HEK293 (cell line): ENCODE data around the gene CDC42SE2.
A peak's percentile ranks its signal among the peaks of the same experiment; 100 is the strongest.

Experiments
- CTCF ChIA-PET: fragments of 350-600 bp; formaldehyde crosslinking; extraction: SDS; loops from one replicate; lab custom pipeline; 2021; ENCODE audit warnings: antibody characterized with exemption; lab: Yijun Ruan, JAX
- POLR2A ChIA-PET: fragments of 300-600 bp; formaldehyde crosslinking; extraction: SDS; loops from one replicate; lab custom pipeline; 2020; ENCODE audit warnings: antibody characterized with exemption, inconsistent platforms; lab: Yijun Ruan, JAX
- H3K27ac ChIP-seq: fragments of 200-500 bp; sonication (Bioruptor generic); 2 replicates; pipeline ENCODE4 v1.5.1; 2014; ENCODE audit warnings: low read depth, low read length, control low read depth, inconsistent platforms; ENCODE audit errors: extremely low read depth
- H3K36me3 ChIP-seq, 2 experiments: fragments of 200-500 bp in 1 of 2; sonication (Bioruptor generic) in 1 of 2; 1 replicate in 1 of 2; 2 replicates in 1 of 2; pipeline ENCODE4 v1.5.1; 2014 to 2017; ENCODE audit warnings: inconsistent platforms in 2 of 2, low read length in 2 of 2; ENCODE audit not compliant: control insufficient read depth in 2 of 2, insufficient read depth in 1 of 2
- H3K4me1 ChIP-seq: fragments of 200-500 bp; sonication (Bioruptor generic); 2 replicates; pipeline ENCODE4 v1.5.1; 2014; ENCODE audit warnings: mild to moderate bottlenecking, low read length, inconsistent platforms; ENCODE audit not compliant: control insufficient read depth, insufficient read depth
- H3K4me3 ChIP-seq: 2 replicates; pipeline ENCODE4 v1.5.1; 2011; ENCODE audit warnings: low read depth, mild to moderate bottlenecking, control low read depth, low read length, moderate library complexity
- H3K9me3 ChIP-seq: fragments of 200-500 bp; sonication (Bioruptor generic); 2 replicates; pipeline ENCODE4 v1.5.1; 2014; ENCODE audit warnings: low read depth, low read length, inconsistent platforms; ENCODE audit not compliant: control insufficient read depth, insufficient read depth
- GLIS1 ChIP-seq: fragments of 450-650 bp; formaldehyde crosslinking; IDR thresholded peaks from 2 replicates; pipeline ENCODE4 v1.5.1; 2016; ENCODE audit warnings: missing biosample characterization, missing genetic modification characterization
- GLIS2 ChIP-seq: fragments of 450-650 bp; formaldehyde crosslinking; IDR thresholded peaks from 2 replicates; pipeline ENCODE4 v1.5.1; 2016; ENCODE audit warnings: missing biosample characterization, missing genetic modification characterization
- KLF9 ChIP-seq: fragments of 450-650 bp; formaldehyde crosslinking; IDR thresholded peaks from 2 replicates; pipeline ENCODE4 v1.5.1; 2016; ENCODE audit warnings: missing biosample characterization, missing genetic modification characterization, low read depth
- OVOL3 ChIP-seq: fragments of 450-650 bp; formaldehyde crosslinking; IDR thresholded peaks from 2 replicates; pipeline ENCODE4 v1.5.1; 2016; ENCODE audit warnings: missing biosample characterization, missing genetic modification characterization
- PRDM1 ChIP-seq: fragments of 450-650 bp; formaldehyde crosslinking; IDR thresholded peaks from 2 replicates; pipeline ENCODE4; 2016; ENCODE audit warnings: missing biosample characterization, missing genetic modification characterization
- ZBTB48 ChIP-seq: fragments of 450-650 bp; formaldehyde crosslinking; IDR thresholded peaks from 2 replicates; pipeline ENCODE4 v1.5.1; 2016; ENCODE audit warnings: missing biosample characterization, missing genetic modification characterization
- ZBTB8A ChIP-seq: fragments of 450-650 bp; formaldehyde crosslinking; IDR thresholded peaks from 2 replicates; pipeline ENCODE4 v1.5.1; 2016; ENCODE audit warnings: missing biosample characterization, missing genetic modification characterization
- ZFHX2 ChIP-seq: fragments of 450-650 bp; formaldehyde crosslinking; conservative IDR thresholded peaks from 2 replicates; pipeline ENCODE4 v1.5.1; 2016; ENCODE audit warnings: missing biosample characterization, missing genetic modification characterization
- ZFP41 ChIP-seq: fragments of 450-650 bp; formaldehyde crosslinking; IDR thresholded peaks from 2 replicates; pipeline ENCODE4 v1.5.1; 2016; ENCODE audit warnings: missing biosample characterization, missing genetic modification characterization, borderline replicate concordance
- ZIC2 ChIP-seq: fragments of 450-650 bp; formaldehyde crosslinking; IDR thresholded peaks from 2 replicates; pipeline ENCODE4 v1.5.1; 2016; ENCODE audit warnings: missing biosample characterization, missing genetic modification characterization
- ZNF157 ChIP-seq: fragments of 450-650 bp; formaldehyde crosslinking; IDR thresholded peaks from 2 replicates; pipeline ENCODE4 v1.5.1; 2016; ENCODE audit warnings: missing biosample characterization, missing genetic modification characterization
- ZNF292 ChIP-seq: fragments of 450-650 bp; formaldehyde crosslinking; IDR thresholded peaks from 2 replicates; pipeline ENCODE4 v1.5.1; 2016; ENCODE audit warnings: low read depth, missing biosample characterization, missing genetic modification characterization, borderline replicate concordance
- ZNF311 ChIP-seq: fragments of 450-650 bp; formaldehyde crosslinking; IDR thresholded peaks from 2 replicates; pipeline ENCODE4 v1.5.1; 2017; ENCODE audit warnings: missing biosample characterization, missing genetic modification characterization, borderline replicate concordance
- ZNF404 ChIP-seq: fragments of 450-650 bp; formaldehyde crosslinking; IDR thresholded peaks from 2 replicates; pipeline ENCODE4 v1.5.1; 2017; ENCODE audit warnings: missing biosample characterization, missing genetic modification characterization
- ZNF416 ChIP-seq: fragments of 450-650 bp; formaldehyde crosslinking; IDR thresholded peaks from 2 replicates; pipeline ENCODE4 v1.5.1; 2016; ENCODE audit warnings: missing biosample characterization, missing genetic modification characterization
- ZNF501 ChIP-seq: fragments of 450-650 bp; formaldehyde crosslinking; IDR thresholded peaks from 2 replicates; pipeline ENCODE4 v1.5.1; 2016; ENCODE audit warnings: missing biosample characterization, missing genetic modification characterization
- ZNF510 ChIP-seq: fragments of 450-650 bp; formaldehyde crosslinking; IDR thresholded peaks from 2 replicates; pipeline ENCODE4 v1.5.1; 2018; ENCODE audit warnings: mild to moderate bottlenecking, missing genetic modification characterization, missing biosample characterization; ENCODE audit not compliant: insufficient replicate concordance
- ZNF658 ChIP-seq: fragments of 450-650 bp; formaldehyde crosslinking; IDR thresholded peaks from 2 replicates; pipeline ENCODE4; 2016; ENCODE audit warnings: missing biosample characterization, missing genetic modification characterization
- ZSCAN16 ChIP-seq: fragments of 450-650 bp; formaldehyde crosslinking; IDR thresholded peaks from 2 replicates; pipeline ENCODE4 v1.5.1; 2016; ENCODE audit warnings: missing biosample characterization, missing genetic modification characterization
- TF ChIP-seq, protein P1 (sequence below): fragments of 450-650 bp; formaldehyde crosslinking; IDR thresholded peaks from 2 replicates; pipeline ENCODE4 v1.5.1; 2016; ENCODE audit warnings: missing biosample characterization, missing genetic modification characterization, borderline replicate concordance
- TF ChIP-seq, protein P2 (sequence below): fragments of 450-650 bp; formaldehyde crosslinking; IDR thresholded peaks from 2 replicates; pipeline ENCODE4 v1.5.1; 2017; ENCODE audit warnings: missing biosample characterization, missing genetic modification characterization
- TF ChIP-seq, protein P3 (sequence below): fragments of 450-650 bp; formaldehyde crosslinking; IDR thresholded peaks from 2 replicates; pipeline ENCODE4 v1.5.1; 2017; ENCODE audit warnings: missing biosample characterization, mild to moderate bottlenecking, missing genetic modification characterization, moderate library complexity
- TF ChIP-seq, protein P4 (sequence below): fragments of 450-650 bp; formaldehyde crosslinking; IDR thresholded peaks from 2 replicates; pipeline ENCODE4 v1.5.1; 2017; ENCODE audit warnings: missing biosample characterization, missing genetic modification characterization

CDC42SE2 gene

DNA sequence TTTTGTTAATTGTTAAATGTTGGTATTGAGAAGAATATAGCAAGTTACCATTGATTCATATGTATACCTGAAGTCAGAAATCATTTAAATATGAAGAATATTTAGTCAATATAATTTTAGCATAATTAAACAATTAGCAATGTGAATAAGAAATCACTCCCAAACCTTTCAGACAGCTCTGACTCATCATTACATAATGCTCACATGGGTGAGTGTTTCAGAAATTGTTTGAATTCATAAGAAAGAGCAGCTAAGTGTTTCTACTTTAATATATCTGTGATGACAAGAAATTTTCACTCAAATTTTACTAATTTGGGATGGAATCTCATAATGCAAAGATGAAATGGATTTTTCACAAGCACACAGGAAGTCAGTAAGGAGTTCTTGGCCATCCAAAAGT is 42.0 kb upstream of the CDC42SE2 start (continued):
- TF ChIP-seq ZNF658: no peak
- no peak for TF ChIP-seq OVOL3 (tag by site-specific recombination)
- TF ChIP-seq, protein P1, sequence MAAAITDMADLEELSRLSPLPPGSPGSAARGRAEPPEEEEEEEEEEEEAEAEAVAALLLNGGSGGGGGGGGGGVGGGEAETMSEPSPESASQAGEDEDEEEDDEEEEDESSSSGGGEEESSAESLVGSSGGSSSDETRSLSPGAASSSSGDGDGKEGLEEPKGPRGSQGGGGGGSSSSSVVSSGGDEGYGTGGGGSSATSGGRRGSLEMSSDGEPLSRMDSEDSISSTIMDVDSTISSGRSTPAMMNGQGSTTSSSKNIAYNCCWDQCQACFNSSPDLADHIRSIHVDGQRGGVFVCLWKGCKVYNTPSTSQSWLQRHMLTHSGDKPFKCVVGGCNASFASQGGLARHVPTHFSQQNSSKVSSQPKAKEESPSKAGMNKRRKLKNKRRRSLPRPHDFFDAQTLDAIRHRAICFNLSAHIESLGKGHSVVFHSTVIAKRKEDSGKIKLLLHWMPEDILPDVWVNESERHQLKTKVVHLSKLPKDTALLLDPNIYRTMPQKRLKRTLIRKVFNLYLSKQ (tag by site-specific recombination): no peak

DNA sequence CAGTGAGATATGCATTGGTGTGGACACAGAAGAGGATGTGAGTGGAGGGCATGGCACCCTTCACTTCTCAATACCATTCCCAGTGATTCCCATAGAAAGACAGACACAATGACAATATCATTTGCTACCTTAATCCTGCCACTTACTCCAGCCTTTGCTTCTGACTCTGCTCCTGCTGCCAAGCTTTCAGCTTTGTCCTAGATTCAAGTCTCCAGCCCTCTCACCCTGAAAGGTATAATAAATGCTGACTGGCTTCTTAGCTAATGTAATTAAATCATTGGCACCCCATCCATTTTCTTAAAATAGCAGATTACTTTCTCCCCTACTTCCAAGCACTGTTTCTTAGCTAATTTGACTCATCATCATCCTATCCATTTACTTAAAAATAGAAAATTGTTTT is 41.1 kb upstream of the CDC42SE2 start:
- TF ChIP-seq ZIC2 (tag by site-specific recombination): no peak
- no peak for TF ChIP-seq ZBTB48 (tag by site-specific recombination)
- TF ChIP-seq PRDM1 (tag by site-specific recombination): peak; percentile 65
- TF ChIP-seq, protein P2, sequence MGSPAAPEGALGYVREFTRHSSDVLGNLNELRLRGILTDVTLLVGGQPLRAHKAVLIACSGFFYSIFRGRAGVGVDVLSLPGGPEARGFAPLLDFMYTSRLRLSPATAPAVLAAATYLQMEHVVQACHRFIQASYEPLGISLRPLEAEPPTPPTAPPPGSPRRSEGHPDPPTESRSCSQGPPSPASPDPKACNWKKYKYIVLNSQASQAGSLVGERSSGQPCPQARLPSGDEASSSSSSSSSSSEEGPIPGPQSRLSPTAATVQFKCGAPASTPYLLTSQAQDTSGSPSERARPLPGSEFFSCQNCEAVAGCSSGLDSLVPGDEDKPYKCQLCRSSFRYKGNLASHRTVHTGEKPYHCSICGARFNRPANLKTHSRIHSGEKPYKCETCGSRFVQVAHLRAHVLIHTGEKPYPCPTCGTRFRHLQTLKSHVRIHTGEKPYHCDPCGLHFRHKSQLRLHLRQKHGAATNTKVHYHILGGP (tag by site-specific recombination): no peak
- CTCF ChIA-PET: no interaction called here
- H3K36me3 ChIP-seq: no peaks in the 10 kb centered on the region

DNA sequence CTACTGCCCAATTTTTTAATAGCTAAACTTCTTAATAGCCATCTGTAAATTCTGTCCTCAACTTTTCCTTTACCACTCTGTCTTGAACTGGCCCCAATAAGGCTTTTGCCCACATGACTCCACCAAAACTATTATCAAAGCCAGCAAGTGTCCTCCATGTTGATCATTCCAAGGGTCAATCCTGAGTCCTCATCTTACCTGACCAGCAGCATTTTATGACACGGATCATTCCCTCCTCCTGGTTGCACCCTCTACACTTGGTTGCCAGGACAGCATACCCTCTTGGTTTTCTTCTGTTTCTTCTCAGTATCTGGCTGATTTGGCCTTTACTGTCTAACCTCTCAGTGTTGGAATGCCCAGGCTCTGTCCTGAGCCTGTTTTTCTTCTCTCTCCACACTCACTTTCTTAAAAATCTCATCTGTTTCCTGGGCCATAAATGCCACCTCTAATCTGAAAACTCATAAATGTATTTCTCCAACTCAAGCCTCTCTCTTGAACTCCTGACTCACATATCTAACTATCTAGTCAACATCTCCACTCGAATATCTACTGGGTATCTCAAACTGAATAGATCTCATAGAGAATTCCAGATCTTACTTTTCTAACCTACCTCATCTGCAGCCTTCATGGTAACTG is 40.0 kb upstream of the CDC42SE2 start:
- Histone ChIP-seq H3K4me3 (no peak overlapping the region), H3K9me3 (no peaks in the 10 kb centered on the region), H3K4me1 (no peaks in the 10 kb centered on the region), H3K27ac (no peak overlapping the region), H3K36me3 (no peaks in the 10 kb centered on the region)
- TF ChIP-seq ZNF501 (no peak), ZNF404 (no peak), ZFP41 (no peak), GLIS2 (no peak), KLF9 (tag by site-specific recombination) (no peak), ZBTB8A (tag by site-specific recombination) (no peak), ZNF311 (tag by site-specific recombination) (no peak), GLIS1 (tag by site-specific recombination) (no peak), ZNF157 (no peak), ZNF292 (tag by site-specific recombination) (no peak), ZNF416 (tag by site-specific recombination) (no peak), ZNF510 (tag by site-specific recombination) (no peak), ZSCAN16 (no peak), ZFHX2 (tag by site-specific recombination) (no peak)
- TF ChIP-seq, protein P3, sequence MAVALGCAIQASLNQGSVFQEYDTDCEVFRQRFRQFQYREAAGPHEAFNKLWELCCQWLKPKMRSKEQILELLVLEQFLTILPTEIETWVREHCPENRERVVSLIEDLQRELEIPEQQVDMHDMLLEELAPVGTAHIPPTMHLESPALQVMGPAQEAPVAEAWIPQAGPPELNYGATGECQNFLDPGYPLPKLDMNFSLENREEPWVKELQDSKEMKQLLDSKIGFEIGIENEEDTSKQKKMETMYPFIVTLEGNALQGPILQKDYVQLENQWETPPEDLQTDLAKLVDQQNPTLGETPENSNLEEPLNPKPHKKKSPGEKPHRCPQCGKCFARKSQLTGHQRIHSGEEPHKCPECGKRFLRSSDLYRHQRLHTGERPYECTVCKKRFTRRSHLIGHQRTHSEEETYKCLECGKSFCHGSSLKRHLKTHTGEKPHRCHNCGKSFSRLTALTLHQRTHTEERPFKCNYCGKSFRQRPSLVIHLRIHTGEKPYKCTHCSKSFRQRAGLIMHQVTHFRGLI (tag by site-specific recombination): no peak
- TF ChIP-seq, protein P2 (tag by site-specific recombination): no peak
- TF ChIP-seq, protein P4, sequence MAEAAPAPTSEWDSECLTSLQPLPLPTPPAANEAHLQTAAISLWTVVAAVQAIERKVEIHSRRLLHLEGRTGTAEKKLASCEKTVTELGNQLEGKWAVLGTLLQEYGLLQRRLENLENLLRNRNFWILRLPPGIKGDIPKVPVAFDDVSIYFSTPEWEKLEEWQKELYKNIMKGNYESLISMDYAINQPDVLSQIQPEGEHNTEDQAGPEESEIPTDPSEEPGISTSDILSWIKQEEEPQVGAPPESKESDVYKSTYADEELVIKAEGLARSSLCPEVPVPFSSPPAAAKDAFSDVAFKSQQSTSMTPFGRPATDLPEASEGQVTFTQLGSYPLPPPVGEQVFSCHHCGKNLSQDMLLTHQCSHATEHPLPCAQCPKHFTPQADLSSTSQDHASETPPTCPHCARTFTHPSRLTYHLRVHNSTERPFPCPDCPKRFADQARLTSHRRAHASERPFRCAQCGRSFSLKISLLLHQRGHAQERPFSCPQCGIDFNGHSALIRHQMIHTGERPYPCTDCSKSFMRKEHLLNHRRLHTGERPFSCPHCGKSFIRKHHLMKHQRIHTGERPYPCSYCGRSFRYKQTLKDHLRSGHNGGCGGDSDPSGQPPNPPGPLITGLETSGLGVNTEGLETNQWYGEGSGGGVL (tag by site-specific recombination): no peak
- CTCF ChIA-PET: no interaction called here
- POLR2A ChIA-PET: no interaction called here

More for the DNA sequence above, 41.1 kb upstream of the CDC42SE2 start:
- Histone ChIP-seq H3K27ac (no peak overlapping the region), H3K9me3 (no peaks in the 10 kb centered on the region), H3K4me1 (no peaks in the 10 kb centered on the region), H3K4me3 (no peak overlapping the region)
- POLR2A ChIA-PET: no interaction called here
